MV-4-11 (cell line): Measurements from ENCODE around the gene GARIN3.
"Not testable (repeated sequence)": the region's sequence is repeated elsewhere in the genome, so short reads cannot be mapped to it uniquely, and the experiment has no call there.

Source experiments
- DNase-seq: peaks from one replicate; lab custom pipeline; 2025; lab: John Stamatoyannopoulos, UW

Gene GARIN3

GRCh38 chr5:157185122-157185521, 19.1 kb upstream of the GARIN3 start:
- not testable (repeated sequence) for DNase-seq

- no peak for DNase-seq
Observed at GRCh38 chr5:157184117-157184670, 18.1 kb upstream of the GARIN3 start.

- DNase-seq, result no peak
Observed at GRCh38 chr5:157182143-157182757, 16.2 kb upstream of the GARIN3 start.

- DNase-seq, result no peak
Observed at GRCh38 chr5:157180374-157181264, 14.6 kb upstream of the GARIN3 start, which contains the start of gene ITK. Gene ITK, plus strand, starts transcription at chr5:157180840. Its CDS starts 138 bp downstream, at chr5:157180978.

- no peak for DNase-seq
Observed at GRCh38 chr5:157178966-157179365, 12.9 kb upstream of the GARIN3 start.

- DNase-seq, result no peak
Observed at GRCh38 chr5:157177953-157178352, 11.9 kb upstream of the GARIN3 start.

- no peak for DNase-seq
Observed at GRCh38 chr5:157175071-157175612, 9.1 kb upstream of the GARIN3 start.

- no peak for DNase-seq
Observed at GRCh38 chr5:157172403-157172802, 6.3 kb upstream of the GARIN3 start.

- no peak for DNase-seq
Observed at GRCh38 chr5:157168286-157168685, 2.2 kb upstream of the GARIN3 start.

GRCh38 chr5:157167214-157167621, 1.2 kb upstream of the GARIN3 start:
- no peak for DNase-seq

- no peak for DNase-seq
Observed at GRCh38 chr5:157165668-157166067, 396 bp downstream of the GARIN3 start.

GRCh38 chr5:157165261-157165660, 803 bp downstream of the GARIN3 start:
- no peak for DNase-seq

- DNase-seq, result no peak
Observed at GRCh38 chr5:157164521-157164920, 1.5 kb downstream of the GARIN3 start.

GRCh38 chr5:157162919-157163510, 3.0 kb downstream of the GARIN3 start:
- DNase-seq, result no peak

GRCh38 chr5:157161996-157162395, 4.1 kb downstream of the GARIN3 start:
- DNase-seq, result no peak

GRCh38 chr5:157160001-157160400, 6.1 kb downstream of the GARIN3 start:
- DNase-seq, result no peak

GRCh38 chr5:157159209-157159751, 6.8 kb downstream of the GARIN3 start:
- DNase-seq, result no peak

GRCh38 chr5:157157293-157157891, 8.7 kb downstream of the GARIN3 start:
- no peak for DNase-seq

- no peak for DNase-seq
Observed at GRCh38 chr5:157155297-157155696, 10.8 kb downstream of the GARIN3 start.

- no peak for DNase-seq
Observed at GRCh38 chr5:157150995-157151394, 15.1 kb downstream of the GARIN3 start.
